Endothelial cell of umbilical vein (primary cell): ENCODE measurements around the gene PLPP3. TPM values are rescaled to one million over a fixed set of nuclear protein-coding genes. Genes with fewer than 3 reads are reported as not detected.

Source experiments
- BruUV-seq: library from RNA; stranded (reverse); fragments of 400-500 nt; replicated peaks from 2 replicates; lab custom pipeline; 2021; lab: Mats Ljungman, UMichigan
- CTCF ChIA-PET: fragments of 300-600, 350-600 bp; sonication (Branson Sonifier 250); formaldehyde crosslinking; loops from one replicate; lab custom pipeline; 2021; ENCODE audit warnings: antibody characterized with exemption, inconsistent platforms; lab: Charles Lee
- POLR2A ChIA-PET: fragments of 300-600, 350-600 bp; sonication (Branson Sonifier 250); formaldehyde crosslinking; loops from one replicate; lab custom pipeline; 2021; ENCODE audit warnings: antibody characterized with exemption, inconsistent platforms; lab: Charles Lee
- DNase-seq: peaks from one replicate; pipeline ENCODE4 v3.0.0-alpha.2; 2011; ENCODE audit warnings: low read depth, low spot score
- FAIRE-seq: peaks from 2 replicates; lab custom pipeline; 2011; peaks lifted over from hg19 to GRCh38; lab: Jason Lieb, UNC
- H2AFZ ChIP-seq: 2 replicates; pipeline ENCODE4 v1.6.0; 2012; ENCODE audit warnings: low read depth, low read length, control low read depth, inconsistent platforms
- H3K27ac ChIP-seq: 2 replicates; pipeline ENCODE4 v1.5.1; 2011; ENCODE audit warnings: low read depth, mild to moderate bottlenecking, control low read depth, low read length, moderate library complexity; ENCODE audit not compliant: insufficient read depth
- H3K27me3 ChIP-seq, 2 experiments: 2 replicates each; pipeline versions ENCODE4 v1.6.0 to v1.6.1; 2011; ENCODE audit warnings: low read length in 2 of 2, mixed read lengths in 1 of 2; ENCODE audit not compliant: control insufficient read depth in 2 of 2, insufficient read depth in 2 of 2
- H3K36me3 ChIP-seq, 2 experiments: 2 replicates in 1 of 2; 3 replicates in 1 of 2; pipeline ENCODE4 v1.5.1; 2011; ENCODE audit warnings: low read length in 2 of 2, mild to moderate bottlenecking in 1 of 2, moderate library complexity in 1 of 2; ENCODE audit not compliant: control insufficient read depth in 2 of 2, insufficient read depth in 2 of 2; ENCODE audit errors: extremely low read depth in 1 of 2
- H3K4me1 ChIP-seq: 3 replicates; pipeline ENCODE4 v1.5.1; 2011; ENCODE audit warnings: mild to moderate bottlenecking, low read length; ENCODE audit not compliant: control insufficient read depth, insufficient read depth; ENCODE audit errors: extremely low read depth
- H3K4me2 ChIP-seq: 2 replicates; pipeline ENCODE4 v1.6.1; 2011; ENCODE audit warnings: low read length, control low read depth, mixed read lengths; ENCODE audit not compliant: insufficient read depth
- H3K4me3 ChIP-seq, 3 experiments: fragments of 200-600 bp in 1 of 3; sonication (generic), shearing (Covaris generic) in 1 of 3; replicated peaks in 1 of 3; 2 replicates each; pipeline ENCODE4 v1.5.1; 2011 to 2016; ENCODE audit warnings: control low read depth in 3 of 3, low read length in 3 of 3, mild to moderate bottlenecking in 2 of 3, inconsistent platforms in 1 of 3, low read depth in 1 of 3, moderate library complexity in 1 of 3; ENCODE audit not compliant: insufficient read depth in 1 of 3
- H3K79me2 ChIP-seq: 2 replicates; pipeline ENCODE4 v1.6.0; 2012; ENCODE audit warnings: low read length, inconsistent platforms; ENCODE audit not compliant: control insufficient read depth, insufficient read depth
- H3K9ac ChIP-seq: replicated peaks from 2 replicates; pipeline ENCODE3; 2011; ENCODE audit warnings: low read length, control low read depth; ENCODE audit not compliant: insufficient read depth; ENCODE audit errors: extremely low read depth
- H3K9me1 ChIP-seq: replicated peaks from 3 replicates; pipeline ENCODE4 v1.6.0; 2011; ENCODE audit warnings: mild to moderate bottlenecking, low read length; ENCODE audit not compliant: control insufficient read depth, insufficient read depth; ENCODE audit errors: extremely low read depth
- H3K9me3 ChIP-seq: replicated peaks from 2 replicates; pipeline ENCODE4 v1.5.1; 2012; ENCODE audit warnings: low read length, inconsistent platforms; ENCODE audit not compliant: control insufficient read depth, insufficient read depth
- H4K20me1 ChIP-seq: replicated peaks from 2 replicates; pipeline ENCODE3; 2011; ENCODE audit warnings: mild to moderate bottlenecking, low read length; ENCODE audit not compliant: control insufficient read depth, insufficient read depth; ENCODE audit errors: extremely low read depth
- CTCF ChIP-seq, 2 donors: IDR thresholded peaks; 1 replicate in 1 of 2; 2 replicates in 1 of 2; pipeline ENCODE4 v1.5.1; 2011; ENCODE audit warnings: low read length in 2 of 2, mild to moderate bottlenecking in 2 of 2, moderate library complexity in 2 of 2, control low read depth in 1 of 2, inconsistent platforms in 1 of 2, low read depth in 1 of 2; ENCODE audit not compliant: insufficient read depth in 1 of 2; ENCODE audit errors: extremely low read depth in 1 of 2
- EZH2 ChIP-seq: IDR thresholded peaks from 2 replicates; pipeline ENCODE4 v1.6.1; 2012; ENCODE audit warnings: borderline replicate concordance, low read depth, mild to moderate bottlenecking, moderate library complexity, low read length, inconsistent platforms; ENCODE audit not compliant: severe bottlenecking
- FOS ChIP-seq: IDR thresholded peaks from 2 replicates; pipeline ENCODE4 v1.6.1; 2011; ENCODE audit warnings: mild to moderate bottlenecking, low read length, moderate library complexity, borderline replicate concordance; ENCODE audit not compliant: insufficient read depth
- GATA2 ChIP-seq: IDR thresholded peaks from 2 replicates; pipeline ENCODE4 v1.7.0; 2011; ENCODE audit warnings: low read depth, mild to moderate bottlenecking, moderate library complexity, mixed read lengths, low read length; ENCODE audit not compliant: insufficient read length, insufficient read depth
- MAX ChIP-seq: IDR thresholded peaks from 2 replicates; pipeline ENCODE4 v1.6.1; 2011; ENCODE audit not compliant: insufficient read depth, insufficient read length
- POLR2A ChIP-seq: IDR thresholded peaks from 2 replicates; pipeline ENCODE4 v1.6.1; 2012; ENCODE audit warnings: low read depth, mild to moderate bottlenecking, control low read depth, low read length
- POLR2AphosphoS5 ChIP-seq: IDR thresholded peaks from 2 replicates; pipeline ENCODE4 v1.6.1; 2012; ENCODE audit warnings: low read depth, mild to moderate bottlenecking, control low read depth, low read length, moderate library complexity; ENCODE audit not compliant: insufficient read depth
- dilution Hi-C: fragments of 300-500 bp; cut with MboI; formaldehyde crosslinking; loops from one replicate; pipeline ENCODE4 v1.15.0; 2019; ENCODE audit warnings: low sequenced_read_pairs; ENCODE audit not compliant: extremely low pct_ligation_motif_present
- intact Hi-C: fragments of 100-400 bp; cut with micrococcal nuclease; formaldehyde crosslinking; loops from one replicate; pipeline ENCODE4 v1.10.0; 2022
- polyA plus RNA-seq, 4 experiments: library from polyadenylated mRNA; depleted of rRNA in 3 of 4; stranded (reverse) in 3 of 4; unstranded in 1 of 4; fragments of >200 nt; gene quantifications; 2 replicates each; pipeline versions ENCODE4 v1.2.1 to v1.2.3, GENCODE V29; 2011 to 2012; ENCODE audit warnings: missing spikeins in 1 of 4
- total RNA-seq: library from RNA; stranded (reverse); gene quantifications from 2 replicates; pipeline ENCODE4 v1.2.3, GENCODE V29; 2021

The PLPP3 gene
- total and polyA plus RNA-seq, 2 donors (not counting 3 experiments of a cell fraction or from before 2014, with no cell fraction given), result 11.3 to 14.1 TPM

- H3K4me1 ChIP-seq, result peaks cover 35% of the 10 kb centered on the region
- H3K4me3 ChIP-seq, result peak overlapping the region in 2 of 3 experiments; percentile 8 to 24
- TF ChIP-seq FOS (no peak), POLR2A (no peak), POLR2AphosphoS5 (no peak), CTCF (IDR thresholded peaks at IDR 0.05; ENCODE audit: extremely low read depth in 1 of 2, insufficient read depth in 1 of 2, low read depth in 1 of 2, low read length in 2 of 2) (no peak)
- no TSS peak for BruUV-seq
- FAIRE-seq (no peak), DNase-seq (no peak)
- ChIA-PET POLR2A (no interaction called here), CTCF (interaction anchor here (1.0 to 1.1 kb wide), 2 partner anchors 11 to 44 kb away, joined by 3 read pairs; no protein-coding TSS in a partner anchor)
- H3K4me2 ChIP-seq, result peak overlapping the region; percentile 79
- intact Hi-C loops (no loop called here), dilution Hi-C loops (no loop called here)
- H3K9ac ChIP-seq, result no peak overlapping the region
- H3K9me3 ChIP-seq, result no peaks in the 10 kb centered on the region
- no peaks in the 10 kb centered on the region for H4K20me1 ChIP-seq
- H3K79me2 ChIP-seq, result peaks cover 47% of the 10 kb centered on the region
- no peak overlapping the region for H3K27ac ChIP-seq
- H3K9me1 ChIP-seq, result no peaks in the 10 kb centered on the region
- H2AFZ ChIP-seq, result no peak overlapping the region
- H3K27me3 ChIP-seq, result no peaks in the 10 kb centered on the region
- H3K36me3 ChIP-seq, result no peaks in the 10 kb centered on the region
Observed at GRCh38 chr1:56572334-56573050, 6.9 kb downstream of the PLPP3 start.

- H3K27me3 ChIP-seq, result no peaks in the 10 kb centered on the region
- no peak overlapping the region for H2AFZ ChIP-seq
- TF ChIP-seq FOS (no peak), EZH2 (no peak), POLR2AphosphoS5 (no peak), CTCF (IDR thresholded peaks at IDR 0.05; ENCODE audit: extremely low read depth in 1 of 2, insufficient read depth in 1 of 2, low read depth in 1 of 2, low read length in 2 of 2) (no peak), GATA2 (no peak), MAX (no peak), POLR2A (no peak)
- H3K79me2 ChIP-seq, result peaks cover 43% of the 10 kb centered on the region
- no peak for FAIRE-seq
- H3K27ac ChIP-seq, result no peak overlapping the region
- H3K4me3 ChIP-seq, result no peak overlapping the region
- ChIA-PET POLR2A (no interaction called here), CTCF (interaction anchor here (1.0 to 1.4 kb wide), 3 partner anchors 10 to 1196 kb away, joined by 3 to 4 read pairs (median 4); no protein-coding TSS in a partner anchor)
- no peak overlapping the region for H3K9ac ChIP-seq
- intact Hi-C loops, result no loop called here
- H3K9me3 ChIP-seq, result no peaks in the 10 kb centered on the region
- H3K36me3 ChIP-seq, result no peaks in the 10 kb centered on the region
- no TSS peak for BruUV-seq
- H3K9me1 ChIP-seq, result no peaks in the 10 kb centered on the region
- peaks cover 25% of the 10 kb centered on the region for H3K4me1 ChIP-seq
- no peaks in the 10 kb centered on the region for H4K20me1 ChIP-seq
- dilution Hi-C loops, result no loop called here
- DNase-seq, result no peak
- H3K4me2 ChIP-seq, result no peak overlapping the region
Observed at GRCh38 chr1:56571448-56571847, 7.9 kb downstream of the PLPP3 start.
